A549 (cell line): ENCODE data around the gene IFI6.

Experiments
- JUNB ChIP-seq: fragments of >200 bp; sonication (Bioruptor Twin); formaldehyde crosslinking; IDR thresholded peaks from 2 replicates; pipeline ENCODE4 v1.6.1; 2016
- MAFK ChIP-seq: fragments of 450-650 bp; IDR thresholded peaks from 2 replicates; pipeline ENCODE4 v1.6.1; 2014; ENCODE audit not compliant: partially characterized antibody
- MAZ ChIP-seq: fragments of 150-350 bp; IDR thresholded peaks from 2 replicates; pipeline ENCODE4 v1.6.1; 2014; ENCODE audit warnings: antibody characterized with exemption, low read depth, low read length, borderline replicate concordance
- NFE2L2 ChIP-seq: fragments of 150-350 bp; conservative IDR thresholded peaks from 2 replicates; pipeline ENCODE4 v1.6.1; 2014; ENCODE audit warnings: low read length
- POLR2A ChIP-seq: IDR thresholded peaks from 2 replicates; pipeline ENCODE4 v1.6.1; 2012; ENCODE audit warnings: mild to moderate bottlenecking, low read length
- RAD21 ChIP-seq, 2 experiments: fragments of >200 bp in 1 of 2; sonication (Bioruptor Twin) in 1 of 2; formaldehyde crosslinking in 1 of 2; IDR thresholded peaks in 1 of 2; conservative IDR thresholded peaks in 1 of 2; 2 replicates in 1 of 2; 3 replicates in 1 of 2; pipeline ENCODE4 v1.6.1; 2012 to 2018; ENCODE audit warnings: inconsistent platforms in 1 of 2
- RFX5 ChIP-seq: fragments of 450-650 bp; IDR thresholded peaks from 2 replicates; pipeline ENCODE4 v1.7.1; 2014; ENCODE audit warnings: antibody characterized with exemption, mild to moderate bottlenecking, moderate library complexity
- TF ChIP-seq, protein P1 (sequence below): IDR thresholded peaks from 2 replicates; pipeline ENCODE4 v1.6.1; 2012
- TF ChIP-seq, protein P2 (sequence below): fragments of >200 bp; sonication (Bioruptor Twin); formaldehyde crosslinking; IDR thresholded peaks from 3 replicates; pipeline ENCODE4 v1.5.1; 2016
- TF ChIP-seq, protein P3 (sequence below): fragments of >200 bp; sonication (Bioruptor Twin); formaldehyde crosslinking; IDR thresholded peaks from 3 replicates; pipeline ENCODE4 v1.6.1; 2016

DNA sequence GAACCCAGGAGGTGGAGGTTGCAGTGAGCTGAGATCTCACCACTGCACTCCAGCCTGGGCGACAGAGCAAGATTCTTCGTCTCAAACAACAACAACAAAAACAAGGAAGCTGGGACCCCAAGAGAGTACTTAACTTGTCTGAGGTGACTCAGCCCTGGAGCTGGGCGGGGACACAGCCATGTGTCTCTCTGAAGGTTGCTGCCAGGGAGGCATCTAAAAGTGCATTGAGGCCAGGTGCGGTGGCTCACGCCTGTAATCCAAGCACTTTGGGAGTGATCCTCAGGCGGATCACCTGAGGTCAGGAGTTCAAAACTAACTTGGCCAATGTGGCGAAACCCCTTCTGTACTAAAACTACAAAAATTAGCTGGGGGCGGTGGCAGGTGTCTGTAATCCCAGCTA is 7.7 kb downstream of the IFI6 start:
- TF ChIP-seq, protein P1, sequence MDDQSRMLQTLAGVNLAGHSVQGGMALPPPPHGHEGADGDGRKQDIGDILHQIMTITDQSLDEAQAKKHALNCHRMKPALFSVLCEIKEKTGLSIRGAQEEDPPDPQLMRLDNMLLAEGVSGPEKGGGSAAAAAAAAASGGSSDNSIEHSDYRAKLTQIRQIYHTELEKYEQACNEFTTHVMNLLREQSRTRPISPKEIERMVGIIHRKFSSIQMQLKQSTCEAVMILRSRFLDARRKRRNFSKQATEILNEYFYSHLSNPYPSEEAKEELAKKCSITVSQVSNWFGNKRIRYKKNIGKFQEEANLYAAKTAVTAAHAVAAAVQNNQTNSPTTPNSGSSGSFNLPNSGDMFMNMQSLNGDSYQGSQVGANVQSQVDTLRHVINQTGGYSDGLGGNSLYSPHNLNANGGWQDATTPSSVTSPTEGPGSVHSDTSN = no peak
- TF ChIP-seq, protein P2, sequence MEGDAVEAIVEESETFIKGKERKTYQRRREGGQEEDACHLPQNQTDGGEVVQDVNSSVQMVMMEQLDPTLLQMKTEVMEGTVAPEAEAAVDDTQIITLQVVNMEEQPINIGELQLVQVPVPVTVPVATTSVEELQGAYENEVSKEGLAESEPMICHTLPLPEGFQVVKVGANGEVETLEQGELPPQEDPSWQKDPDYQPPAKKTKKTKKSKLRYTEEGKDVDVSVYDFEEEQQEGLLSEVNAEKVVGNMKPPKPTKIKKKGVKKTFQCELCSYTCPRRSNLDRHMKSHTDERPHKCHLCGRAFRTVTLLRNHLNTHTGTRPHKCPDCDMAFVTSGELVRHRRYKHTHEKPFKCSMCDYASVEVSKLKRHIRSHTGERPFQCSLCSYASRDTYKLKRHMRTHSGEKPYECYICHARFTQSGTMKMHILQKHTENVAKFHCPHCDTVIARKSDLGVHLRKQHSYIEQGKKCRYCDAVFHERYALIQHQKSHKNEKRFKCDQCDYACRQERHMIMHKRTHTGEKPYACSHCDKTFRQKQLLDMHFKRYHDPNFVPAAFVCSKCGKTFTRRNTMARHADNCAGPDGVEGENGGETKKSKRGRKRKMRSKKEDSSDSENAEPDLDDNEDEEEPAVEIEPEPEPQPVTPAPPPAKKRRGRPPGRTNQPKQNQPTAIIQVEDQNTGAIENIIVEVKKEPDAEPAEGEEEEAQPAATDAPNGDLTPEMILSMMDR = no peak
- TF ChIP-seq MAFK = no peak
- TF ChIP-seq, protein P3, sequence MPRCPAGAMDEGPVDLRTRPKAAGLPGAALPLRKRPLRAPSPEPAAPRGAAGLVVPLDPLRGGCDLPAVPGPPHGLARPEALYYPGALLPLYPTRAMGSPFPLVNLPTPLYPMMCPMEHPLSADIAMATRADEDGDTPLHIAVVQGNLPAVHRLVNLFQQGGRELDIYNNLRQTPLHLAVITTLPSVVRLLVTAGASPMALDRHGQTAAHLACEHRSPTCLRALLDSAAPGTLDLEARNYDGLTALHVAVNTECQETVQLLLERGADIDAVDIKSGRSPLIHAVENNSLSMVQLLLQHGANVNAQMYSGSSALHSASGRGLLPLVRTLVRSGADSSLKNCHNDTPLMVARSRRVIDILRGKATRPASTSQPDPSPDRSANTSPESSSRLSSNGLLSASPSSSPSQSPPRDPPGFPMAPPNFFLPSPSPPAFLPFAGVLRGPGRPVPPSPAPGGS = no peak
- TF ChIP-seq POLR2A = no peak
- TF ChIP-seq RFX5 = no peak
- TF ChIP-seq NFE2L2 = no peak
- TF ChIP-seq MAZ = no peak
- TF ChIP-seq RAD21 (conservative IDR thresholded peaks at IDR 0.05 in 1 of 2, IDR thresholded peaks at IDR 0.05 in 1 of 2) = no peak
- no peak for TF ChIP-seq JUNB
